GM18520 (cell line): Measurements from ENCODE around the gene MPPED2.
A peak's percentile ranks its signal among the peaks of the same experiment; 100 is the strongest.

ENCODE experiments used
- ATAC-seq: cut with Tn5 transposase; IDR thresholded peaks from one replicate; pipeline ENCODE4 v1.9.1; 2021; ENCODE audit not compliant: unreplicated experiment

Gene MPPED2, protein sequence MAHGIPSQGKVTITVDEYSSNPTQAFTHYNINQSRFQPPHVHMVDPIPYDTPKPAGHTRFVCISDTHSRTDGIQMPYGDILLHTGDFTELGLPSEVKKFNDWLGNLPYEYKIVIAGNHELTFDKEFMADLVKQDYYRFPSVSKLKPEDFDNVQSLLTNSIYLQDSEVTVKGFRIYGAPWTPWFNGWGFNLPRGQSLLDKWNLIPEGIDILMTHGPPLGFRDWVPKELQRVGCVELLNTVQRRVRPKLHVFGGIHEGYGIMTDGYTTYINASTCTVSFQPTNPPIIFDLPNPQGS

DNA sequence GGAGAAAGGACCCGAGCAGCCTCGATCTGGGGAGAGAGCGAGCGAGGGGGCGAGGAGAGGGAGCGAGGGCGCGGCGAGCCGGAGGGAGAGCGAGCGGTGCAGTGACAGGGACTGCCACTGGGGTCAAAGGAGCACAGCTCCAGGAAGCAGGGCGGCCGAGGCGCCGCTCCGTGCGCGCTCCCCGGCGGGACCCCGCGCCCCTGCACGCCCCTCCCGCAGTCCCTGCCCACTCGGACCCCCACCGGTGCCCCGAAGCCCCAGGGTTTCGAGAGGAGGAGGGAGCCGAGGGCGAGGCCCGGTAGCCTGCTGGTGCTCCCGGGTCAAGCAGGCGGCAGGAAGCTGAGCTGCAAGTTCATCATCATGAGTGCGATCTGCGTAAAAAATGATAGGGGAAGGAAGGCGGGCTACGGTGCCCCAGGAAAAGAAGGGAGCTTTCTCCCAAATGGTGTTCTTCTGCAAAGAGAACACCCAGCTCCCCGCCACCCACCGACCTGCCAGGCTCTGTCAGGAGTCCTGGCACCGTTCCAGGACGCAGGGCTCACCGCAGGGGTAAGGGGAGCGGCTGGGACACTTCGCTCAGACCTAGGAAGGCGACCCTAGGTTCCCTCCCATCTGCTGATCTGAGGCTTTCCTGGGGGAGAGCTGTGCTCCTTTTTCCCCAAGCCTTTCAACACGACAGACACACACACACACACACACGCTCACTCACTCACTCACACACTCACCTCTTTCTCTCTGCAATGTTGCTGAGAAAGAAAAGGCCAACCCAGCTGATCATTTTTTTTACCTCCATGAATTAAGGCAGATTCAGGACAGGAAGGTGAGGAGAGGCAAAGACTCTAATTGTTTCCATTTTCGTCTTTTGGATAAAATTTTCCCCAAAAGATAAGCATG is at the start of gene MPPED2:
MPPED2 (minus strand) TSS at position 103 of the 894 bp plus-strand sequence. CDS start 5,980 bp downstream, outside the sequence.
- peak; percentile 91 for ATAC-seq

DNA sequence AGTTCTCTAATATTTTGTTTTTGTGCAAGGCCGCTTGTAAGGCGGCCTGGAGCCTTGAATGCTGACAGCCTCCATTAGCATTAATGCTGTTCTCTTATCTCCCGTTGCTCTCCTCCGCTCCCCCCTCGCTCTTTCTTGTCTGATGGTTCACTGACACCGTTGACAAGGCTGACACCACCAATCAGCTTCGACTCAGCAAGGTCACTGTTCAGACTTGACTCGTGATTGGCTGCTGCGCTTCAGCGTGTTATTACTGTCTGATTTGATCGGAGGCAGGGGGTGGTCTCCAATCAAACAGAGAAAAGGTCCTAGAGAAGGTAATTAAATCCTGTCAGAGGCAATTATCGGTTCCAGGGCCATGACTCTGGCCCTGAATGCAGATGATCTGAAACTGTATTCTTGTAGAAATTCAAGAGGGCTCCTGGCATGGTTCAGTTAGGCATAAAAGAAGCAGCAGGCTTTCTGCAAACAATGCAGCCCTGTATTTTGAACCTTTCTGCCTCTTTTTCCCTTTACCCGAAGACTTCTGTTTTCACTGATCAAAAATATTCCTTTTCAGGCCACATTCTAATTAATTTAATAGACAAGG is 49.3 kb upstream of the MPPED2 start:
- ATAC-seq, result no peak

DNA sequence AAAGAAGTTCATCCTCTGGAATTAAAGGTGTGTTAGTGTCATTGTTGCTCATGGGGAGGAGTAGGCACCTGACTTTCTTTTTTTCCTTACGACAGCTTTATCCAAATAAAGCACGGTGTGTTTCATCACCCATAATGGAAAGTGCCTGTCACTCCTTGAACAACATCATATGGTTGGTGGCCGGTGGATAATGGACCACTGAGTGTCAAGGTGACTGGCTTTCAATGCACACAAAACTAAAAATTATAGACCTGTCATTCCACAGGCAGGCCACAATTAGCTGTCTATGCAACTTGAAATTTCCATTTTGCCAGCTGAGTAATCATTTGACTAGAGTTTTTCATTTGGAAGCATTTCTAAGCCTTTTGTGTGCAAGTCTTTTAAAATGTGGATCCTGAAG is 45.0 kb upstream of the MPPED2 start:
- no peak for ATAC-seq

DNA sequence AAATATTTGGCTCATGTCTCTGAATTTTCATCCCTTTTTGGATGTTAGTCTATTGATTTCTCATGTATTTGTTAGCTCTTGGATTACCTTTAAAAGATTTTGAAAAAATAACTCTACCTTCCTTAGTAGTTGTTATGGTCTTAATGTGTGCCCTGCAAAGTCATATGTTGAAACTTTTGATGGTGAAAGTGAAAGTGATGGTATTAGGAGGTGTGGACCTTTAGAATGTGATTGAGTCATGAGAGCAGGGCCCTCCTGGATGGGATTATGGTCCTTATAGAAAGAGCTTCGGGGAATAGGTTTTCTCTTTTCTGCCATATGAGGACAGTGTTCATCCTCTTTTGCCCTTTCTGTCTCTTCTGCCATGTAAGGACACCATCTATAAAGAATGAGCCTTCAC is 33.6 kb upstream of the MPPED2 start:
- ATAC-seq, result no peak

DNA sequence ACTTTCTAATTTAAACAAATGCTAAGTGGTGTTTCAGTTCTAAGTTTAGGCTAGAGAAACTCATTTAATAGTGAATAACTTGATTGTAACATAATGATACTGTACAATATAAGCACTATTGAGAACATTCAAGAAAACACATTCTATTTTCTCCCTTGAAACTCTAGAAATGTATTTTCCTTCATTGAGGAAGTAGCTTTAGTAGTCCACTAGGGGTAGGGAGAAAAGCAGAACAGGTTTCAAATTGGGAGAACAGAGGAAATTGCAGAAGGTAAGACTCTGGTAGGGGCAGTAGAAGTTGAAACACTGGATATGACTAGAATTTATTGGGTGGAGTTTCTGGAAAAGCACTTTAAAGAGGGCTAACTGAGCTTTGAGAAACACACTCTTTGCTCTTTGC is 31.6 kb upstream of the MPPED2 start:
- ATAC-seq, result no peak

DNA sequence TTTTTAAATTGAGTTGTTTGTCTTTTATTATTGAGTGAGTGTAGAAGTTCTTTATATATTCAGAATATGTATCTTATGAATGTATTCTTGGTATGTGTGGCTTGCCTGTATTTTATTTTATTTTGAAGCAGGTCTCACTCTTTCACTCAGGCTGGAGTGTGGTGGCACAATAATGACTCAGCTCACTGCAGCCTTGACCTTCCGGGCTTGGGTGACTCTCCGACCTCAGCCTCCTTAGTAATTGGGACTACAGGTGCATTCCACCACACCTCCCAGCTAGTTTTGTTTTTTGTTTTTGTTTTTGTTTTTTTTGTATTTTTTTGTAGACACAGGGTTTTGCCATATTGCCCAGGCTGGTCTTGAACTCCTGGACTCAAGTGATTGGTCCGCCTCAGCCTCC is 24.5 kb upstream of the MPPED2 start:
- no peak for ATAC-seq

DNA sequence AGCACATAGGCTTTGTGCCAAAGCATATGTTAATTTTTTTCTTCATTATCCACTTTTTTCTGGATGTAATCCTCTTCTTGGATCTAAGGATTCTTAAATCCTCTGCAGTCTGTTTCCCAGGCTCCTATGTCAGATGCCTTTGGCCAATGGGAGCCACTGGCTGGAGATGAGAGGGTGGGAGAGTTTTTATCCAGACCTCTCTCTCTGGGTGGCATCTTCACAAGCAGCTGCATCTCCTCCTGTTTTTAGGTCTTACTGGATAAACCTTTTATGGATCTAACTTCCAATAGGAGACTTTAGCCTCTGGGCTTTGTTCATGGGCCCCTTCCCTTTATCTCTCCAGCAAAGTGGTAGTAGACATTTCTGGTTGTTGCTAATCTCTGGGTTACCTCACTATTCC is 22.4 kb upstream of the MPPED2 start:
- ATAC-seq, result no peak

DNA sequence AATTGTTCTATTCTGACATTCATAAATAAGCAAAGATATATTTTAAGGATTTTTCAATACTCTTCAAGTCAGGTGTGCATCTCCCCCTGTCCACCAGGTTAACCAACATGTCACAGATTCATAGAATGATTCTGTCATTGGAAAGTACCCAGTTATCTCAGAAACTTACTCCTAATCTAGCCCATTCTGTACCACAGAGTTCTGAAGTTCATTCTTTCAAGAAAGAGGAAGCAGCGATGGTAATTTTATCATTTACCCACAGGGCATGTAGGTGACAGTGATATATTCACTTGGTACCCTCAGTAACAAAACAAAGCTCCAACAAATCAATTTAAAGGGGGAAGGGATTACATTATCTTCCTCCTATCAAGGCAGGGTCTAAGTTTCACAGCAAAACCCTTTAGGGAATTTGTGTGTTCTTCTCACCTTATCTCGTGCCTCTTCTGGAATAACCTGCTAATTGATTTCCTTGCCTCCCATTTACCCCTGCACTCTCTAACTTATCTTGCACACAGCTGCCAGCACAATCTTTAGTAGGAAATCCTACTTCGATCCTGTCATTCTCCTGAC is 19.0 kb upstream of the MPPED2 start:
- ATAC-seq, result peak; percentile 89

DNA sequence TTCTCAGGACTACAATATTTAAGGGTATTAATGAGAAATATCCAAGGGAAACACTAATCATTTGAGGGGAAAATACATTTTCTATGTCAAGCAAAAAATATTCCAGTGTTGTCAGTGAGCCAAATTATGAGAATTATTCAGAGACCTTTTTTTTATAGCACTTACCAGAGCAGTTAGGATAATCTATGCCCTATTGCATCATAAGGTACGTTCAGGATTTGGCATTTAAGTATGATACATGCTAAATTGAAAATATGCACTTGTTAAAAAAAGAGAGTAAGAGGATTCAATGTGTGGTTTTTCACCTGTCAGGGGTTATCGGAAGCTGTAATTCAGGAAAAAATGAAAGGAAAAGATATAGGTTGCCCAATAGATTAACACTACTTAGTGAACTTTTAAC is 17.2 kb upstream of the MPPED2 start:
- ATAC-seq, result no peak

DNA sequence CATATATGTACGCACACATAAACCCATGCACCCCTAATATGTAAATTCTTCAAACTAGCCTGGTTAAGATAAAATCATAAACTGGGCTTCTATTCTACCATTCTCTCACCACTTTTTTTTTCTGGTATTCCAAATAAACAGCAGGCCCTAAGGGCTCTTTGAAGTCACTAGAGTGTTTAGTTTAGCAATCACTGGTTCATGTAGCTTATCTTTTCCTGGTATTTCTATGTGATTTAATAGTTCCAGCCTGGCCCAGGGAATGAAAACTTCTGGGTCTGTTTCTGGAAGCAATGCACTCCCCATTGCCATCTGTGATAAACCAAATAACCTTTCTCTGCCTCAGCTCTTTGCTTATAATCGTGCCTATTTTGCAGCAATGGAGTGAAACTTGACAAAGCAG is 10.7 kb upstream of the MPPED2 start:
- no peak for ATAC-seq

DNA sequence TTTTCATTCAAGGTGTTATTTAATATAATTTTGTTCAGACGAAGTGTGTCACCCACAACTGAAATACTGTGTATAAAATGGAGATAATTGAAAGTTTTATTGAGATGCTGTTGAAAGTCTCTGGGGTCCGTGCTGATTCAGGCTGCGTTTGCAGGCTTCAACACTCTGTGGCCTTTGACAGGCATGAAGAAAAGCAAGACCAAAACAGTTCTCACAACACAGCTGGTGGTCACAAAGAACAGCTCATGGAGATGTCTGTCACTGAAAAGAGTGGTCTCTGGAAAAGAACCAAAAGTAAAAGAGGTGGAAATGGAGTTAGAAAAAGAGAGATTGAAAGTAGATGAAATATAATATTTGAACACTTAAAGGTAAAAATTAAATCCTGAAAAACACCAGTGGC is 9.8 kb upstream of the MPPED2 start:
- ATAC-seq, result no peak

DNA sequence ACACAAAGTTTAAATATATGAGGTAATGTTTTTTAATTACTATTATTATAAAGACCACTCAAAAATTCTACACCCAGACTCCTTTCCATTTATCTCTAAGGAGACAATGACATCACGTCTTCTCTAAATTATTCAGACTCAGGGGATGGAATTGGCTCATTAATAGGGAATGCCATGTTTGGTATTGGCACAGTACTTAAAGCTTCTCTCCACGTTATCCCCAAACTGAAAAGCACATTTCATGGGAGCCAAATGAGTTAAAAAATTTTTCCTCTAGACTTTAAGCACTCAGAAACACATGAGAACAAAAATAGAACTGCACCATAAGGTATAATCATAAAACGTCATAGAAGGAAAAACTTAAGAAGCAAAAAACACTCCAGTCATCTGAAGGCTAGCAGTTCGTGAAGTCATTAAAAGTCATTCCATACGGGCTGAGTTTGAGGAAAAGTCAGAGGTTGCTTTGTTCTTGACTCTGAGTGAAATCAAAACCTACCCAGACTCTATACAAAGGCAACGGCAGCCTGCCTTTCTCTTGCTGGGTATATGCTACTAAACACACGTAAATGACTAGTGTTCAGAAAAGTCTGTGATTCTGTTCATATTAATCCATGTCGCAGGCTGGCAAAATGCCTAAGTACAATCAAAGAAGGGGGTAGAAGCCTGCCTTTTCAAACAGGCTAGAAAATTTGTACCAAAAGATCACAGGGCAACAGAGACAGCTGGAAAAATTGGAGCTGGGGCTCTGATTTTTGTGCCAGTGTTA is 8.7 kb upstream of the MPPED2 start:
- ATAC-seq, result no peak

DNA sequence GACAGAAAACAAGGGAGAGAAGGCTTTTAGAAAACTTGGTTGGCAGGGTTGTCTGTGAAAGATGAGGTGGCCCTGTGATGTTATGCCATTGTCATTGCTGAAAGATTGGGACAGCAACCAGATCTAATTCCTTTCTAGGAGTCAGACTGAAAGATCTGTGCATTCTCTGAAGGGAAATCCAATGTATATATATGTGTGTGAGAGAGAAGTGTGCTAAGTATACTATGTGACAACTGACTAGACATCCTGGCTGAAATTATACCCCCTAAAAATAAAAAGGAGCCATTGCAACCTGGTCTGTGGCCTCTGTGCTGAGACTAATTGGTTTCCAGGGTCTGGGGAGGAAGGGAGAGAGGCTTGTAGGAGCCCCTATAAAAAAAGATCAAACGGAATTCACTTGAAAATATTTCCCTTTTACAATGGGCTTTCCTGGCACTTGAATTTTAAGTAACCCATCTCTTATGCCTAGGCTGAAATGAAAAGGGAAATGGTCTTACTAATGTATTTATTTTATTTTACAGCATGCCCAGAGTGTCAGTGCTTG is 1.2 kb upstream of the MPPED2 start:
- no peak for ATAC-seq

DNA sequence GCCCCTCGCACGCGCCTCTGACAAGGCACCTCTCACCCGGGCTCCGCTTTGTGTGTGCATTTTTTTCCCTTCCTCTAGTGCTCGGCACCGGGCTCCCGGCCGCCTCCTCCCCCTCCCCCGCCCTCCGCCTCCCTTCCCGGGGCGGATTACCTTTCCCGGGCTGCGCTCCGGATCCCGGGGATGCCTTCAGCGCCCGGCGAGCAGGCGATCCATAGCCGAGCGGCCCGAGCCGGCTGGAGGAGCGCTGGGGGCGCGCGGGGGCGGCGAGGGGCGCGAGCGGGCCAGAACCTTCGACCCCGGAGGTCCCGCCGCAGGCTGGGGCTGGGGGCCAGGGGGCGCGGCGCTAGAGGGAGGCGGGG is 282 bp downstream of the MPPED2 start:
- ATAC-seq, result no peak

DNA sequence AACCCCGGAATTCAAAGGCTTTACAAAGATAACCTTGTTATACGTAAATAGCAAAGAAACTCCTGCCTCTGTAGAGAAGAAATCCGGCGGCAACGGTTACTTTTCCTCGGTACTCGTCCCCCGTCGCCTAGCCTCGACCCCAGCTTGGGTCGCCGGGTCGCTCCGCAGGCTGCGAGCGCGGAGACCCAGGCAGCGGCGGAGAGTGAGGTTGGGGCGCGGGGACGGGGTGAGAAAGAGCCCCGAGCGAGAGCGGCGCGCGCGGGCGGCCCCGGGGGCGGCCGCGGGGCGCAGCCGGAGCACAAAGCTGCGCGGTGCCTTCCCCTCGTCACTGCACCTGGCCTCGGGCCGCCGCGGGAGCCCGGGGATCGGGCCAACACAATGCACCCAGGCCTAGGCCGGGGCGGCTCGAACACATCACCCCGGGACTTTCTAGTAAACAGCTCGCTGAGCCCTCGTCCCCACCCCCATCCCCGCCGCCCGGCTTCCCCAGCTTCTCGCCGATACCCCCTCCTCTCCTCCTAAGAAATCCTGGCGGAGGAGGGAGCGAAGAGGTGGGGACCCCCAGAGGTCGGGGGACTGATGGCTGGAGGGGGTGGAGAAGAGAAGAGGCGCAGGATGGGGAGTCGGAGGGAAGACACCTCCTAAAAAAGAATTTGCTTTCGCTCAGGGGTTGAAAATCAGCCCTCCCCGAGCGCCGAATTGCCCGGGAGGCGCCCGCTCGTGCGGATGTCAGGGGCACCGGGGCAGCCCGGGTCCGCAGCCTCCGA is 845 bp downstream of the MPPED2 start:
- ATAC-seq, result no peak

DNA sequence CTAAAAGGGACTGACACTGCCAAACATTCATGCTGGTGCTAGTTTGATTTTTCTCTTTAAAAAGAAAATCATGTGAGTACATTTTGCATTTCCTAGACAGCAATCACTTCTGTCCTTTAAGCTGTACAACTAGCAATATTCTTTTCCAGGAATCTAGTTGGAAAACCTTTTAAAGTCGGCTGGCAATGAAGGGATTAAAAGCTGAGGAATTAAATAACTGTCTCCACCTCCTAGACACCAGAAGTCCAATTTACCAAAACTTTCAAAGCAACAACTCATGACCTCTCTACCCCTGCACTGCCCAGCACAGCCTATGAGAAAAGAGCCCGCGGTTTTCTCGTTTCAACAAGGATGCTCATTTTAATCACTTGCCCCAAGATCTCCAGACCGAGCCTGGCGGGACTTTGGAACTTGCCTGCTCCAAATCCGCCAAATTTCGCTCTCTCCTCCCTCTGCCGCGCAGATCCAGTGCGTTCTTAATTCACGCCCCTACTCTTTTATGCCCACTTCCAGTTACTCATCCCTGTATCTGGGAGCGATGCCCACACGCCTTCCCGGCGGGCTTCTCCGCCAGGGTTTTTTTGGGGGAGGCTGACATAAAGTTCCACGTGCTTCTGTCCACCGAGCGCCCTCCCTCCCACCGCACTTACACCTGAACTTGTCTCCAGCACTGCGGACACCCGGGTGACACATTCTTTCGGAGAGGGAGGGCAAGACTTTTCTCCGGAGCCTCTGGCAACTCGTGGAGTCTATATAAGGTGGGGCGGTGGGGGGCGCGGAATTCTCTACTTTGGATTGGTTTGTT is 2.5 kb downstream of the MPPED2 start:
- ATAC-seq, result no peak

DNA sequence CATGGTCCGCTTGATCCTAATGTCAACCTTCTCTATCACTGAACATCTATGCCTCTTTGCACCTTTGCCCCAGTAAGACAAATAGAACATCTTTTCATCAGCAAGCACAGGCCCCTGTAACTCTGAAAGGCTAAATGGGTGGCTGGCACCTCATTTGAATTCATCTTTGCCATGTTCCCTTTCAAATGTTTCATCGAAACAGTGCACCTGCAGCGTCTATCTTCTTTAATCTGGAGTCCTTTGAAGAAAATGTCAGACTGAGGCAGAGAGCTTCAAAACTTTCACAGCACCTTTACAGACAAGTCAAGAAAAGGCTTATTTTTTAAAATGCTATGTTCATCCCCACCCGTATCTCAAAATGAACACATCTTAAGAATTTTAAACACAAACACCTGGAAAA is 3.4 kb downstream of the MPPED2 start:
- ATAC-seq, result no peak

DNA sequence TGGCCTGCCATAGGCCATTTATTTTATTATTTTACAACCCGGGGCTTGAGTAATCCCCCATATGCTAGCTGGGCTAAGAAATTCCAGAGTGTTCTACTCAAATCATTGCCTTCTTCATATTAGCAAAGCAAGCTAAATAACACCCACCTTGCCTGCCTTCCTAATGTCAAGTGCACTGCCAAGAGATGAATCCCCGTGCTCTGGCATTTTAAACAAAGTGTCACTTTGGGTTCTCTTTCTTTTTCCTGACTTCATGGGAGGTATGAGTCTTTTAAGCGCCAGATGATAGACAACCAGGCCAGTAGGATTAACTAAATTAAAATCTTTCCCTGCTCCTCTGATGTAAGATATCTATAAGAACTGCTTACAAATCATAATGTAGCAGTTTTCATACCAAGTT is 4.5 kb downstream of the MPPED2 start:
- ATAC-seq, result no peak

DNA sequence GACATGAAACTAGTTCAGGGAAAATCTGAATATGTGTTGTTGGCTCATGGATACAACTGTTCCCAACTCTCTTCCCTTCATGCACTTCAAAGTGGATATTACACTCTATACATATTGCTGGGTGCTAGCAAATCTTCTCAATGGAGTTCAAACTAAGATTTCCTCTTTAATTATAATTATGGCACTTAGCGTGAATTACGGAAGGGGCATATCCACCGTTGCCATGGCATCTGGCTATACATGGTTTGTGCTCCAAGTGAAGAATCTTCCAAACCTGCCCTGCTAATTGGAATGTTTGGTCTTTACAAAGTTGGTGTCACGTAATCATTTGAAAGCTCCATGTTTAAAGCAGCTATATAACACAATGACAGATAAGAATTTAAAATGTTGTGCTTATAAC is 5.6 kb downstream of the MPPED2 start:
- ATAC-seq, result no peak
